HG03175 (cell line): ENCODE results near the gene CAPS.
"Not testable (repeated sequence)": the region's sequence is repeated elsewhere in the genome, so short reads cannot be mapped to it uniquely, and the experiment has no call there.

Source experiments
- ATAC-seq: cut with Tn5 transposase; IDR thresholded peaks from one replicate; pipeline ENCODE4 v1.9.1; 2021; ENCODE audit warnings: mild to moderate bottlenecking, moderate library complexity; ENCODE audit not compliant: unreplicated experiment

The CAPS gene

DNA sequence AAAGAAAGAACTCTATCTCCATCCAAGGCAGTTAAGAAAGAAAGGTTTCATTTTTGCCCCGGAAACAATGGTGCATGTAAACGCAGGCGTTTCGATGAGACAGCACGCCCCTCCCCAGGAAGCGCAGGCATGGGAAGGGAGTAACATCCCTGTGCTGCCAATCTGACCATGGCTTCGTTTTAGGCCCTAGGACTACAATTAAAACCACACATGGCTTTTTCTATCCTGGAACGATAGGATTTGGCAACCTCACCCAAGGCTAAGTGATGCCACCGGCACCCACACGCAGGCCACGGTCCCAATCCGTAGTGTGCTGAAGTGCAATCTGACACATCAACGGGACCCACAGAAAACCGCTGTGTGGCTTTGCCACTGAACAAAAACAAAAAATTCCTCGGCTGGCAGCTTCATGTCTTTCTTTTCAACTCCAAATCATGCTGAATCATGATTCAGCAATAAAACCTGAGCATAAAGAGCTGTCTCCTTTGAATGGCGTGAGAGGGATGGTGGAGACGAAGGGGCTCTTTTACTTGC, 39.7 kb downstream of the CAPS start:
- no peak for ATAC-seq

DNA sequence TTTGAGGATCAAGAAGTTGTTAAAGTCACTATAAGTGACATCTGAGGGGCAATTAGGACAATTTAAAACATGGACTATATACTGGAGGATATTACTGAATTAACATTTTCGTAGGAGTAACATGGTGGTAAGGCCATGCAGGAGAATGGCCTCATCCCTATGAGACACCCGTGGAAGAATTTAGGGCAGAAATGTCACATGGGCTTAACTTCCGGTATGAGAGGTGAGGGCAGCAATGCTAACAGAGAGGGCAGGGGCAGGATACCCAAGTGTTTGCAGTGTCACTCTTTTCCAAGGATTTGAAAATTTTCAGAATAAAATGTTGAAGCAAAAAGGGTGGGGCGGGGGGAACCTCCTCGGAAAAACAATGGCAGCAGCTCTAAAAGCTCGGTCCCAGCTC, 40.2 kb downstream of the CAPS start:
- ATAC-seq = no peak

DNA sequence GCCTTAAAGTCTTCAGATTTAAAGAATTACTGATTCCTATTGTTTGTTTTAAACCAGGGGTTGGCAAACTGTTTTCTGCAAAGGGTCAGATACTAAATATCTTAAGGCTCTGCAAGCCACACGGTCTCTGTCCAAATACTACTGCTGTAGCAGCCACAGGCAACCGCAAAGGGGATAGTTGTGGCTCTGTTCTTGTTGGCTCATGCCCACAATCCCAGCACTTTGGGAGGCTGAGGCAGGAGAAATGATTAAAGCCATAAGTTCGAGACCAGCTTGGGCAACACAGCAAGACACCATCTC, 41.5 kb downstream of the CAPS start:
- no peak for ATAC-seq

DNA sequence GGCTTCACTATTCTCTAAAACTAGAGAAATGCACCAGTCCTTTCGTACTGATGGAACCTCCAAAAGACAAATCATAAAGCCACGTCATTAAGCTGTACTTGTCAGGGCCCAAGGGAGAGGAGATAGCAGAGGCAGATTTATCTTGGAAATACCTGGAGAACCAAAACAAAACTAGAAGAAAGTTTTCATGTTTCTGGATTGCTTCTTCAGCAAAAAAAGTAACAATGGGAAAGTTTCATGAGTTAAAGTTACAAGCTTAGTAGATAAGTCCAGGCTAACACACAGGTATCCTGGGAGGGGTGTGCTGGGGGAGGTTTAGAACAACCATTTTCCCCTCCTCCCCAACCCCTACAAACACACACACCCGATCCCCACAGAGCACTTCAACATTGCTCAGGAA, 42.3 kb downstream of the CAPS start:
- ATAC-seq = no peak

DNA sequence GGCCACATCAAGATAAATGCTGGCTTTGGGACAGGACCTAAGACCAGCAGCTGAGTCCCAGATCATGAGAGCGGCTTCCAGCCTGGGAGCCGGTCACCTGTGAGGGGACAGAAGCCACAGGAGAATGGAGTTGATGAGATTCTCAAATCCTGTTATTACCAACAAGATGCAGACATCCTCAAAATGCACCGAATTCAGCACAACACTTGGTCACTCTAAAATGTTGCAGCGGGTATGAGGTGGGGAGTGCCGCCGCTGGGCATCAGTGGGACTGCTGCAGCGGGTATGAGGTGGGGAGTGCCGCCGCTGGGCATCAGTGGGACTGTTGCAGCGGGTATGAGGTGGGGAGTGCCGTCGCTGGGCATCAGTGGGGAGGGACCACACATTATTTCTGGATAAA, 42.7 kb downstream of the CAPS start:
- no peak for ATAC-seq

DNA sequence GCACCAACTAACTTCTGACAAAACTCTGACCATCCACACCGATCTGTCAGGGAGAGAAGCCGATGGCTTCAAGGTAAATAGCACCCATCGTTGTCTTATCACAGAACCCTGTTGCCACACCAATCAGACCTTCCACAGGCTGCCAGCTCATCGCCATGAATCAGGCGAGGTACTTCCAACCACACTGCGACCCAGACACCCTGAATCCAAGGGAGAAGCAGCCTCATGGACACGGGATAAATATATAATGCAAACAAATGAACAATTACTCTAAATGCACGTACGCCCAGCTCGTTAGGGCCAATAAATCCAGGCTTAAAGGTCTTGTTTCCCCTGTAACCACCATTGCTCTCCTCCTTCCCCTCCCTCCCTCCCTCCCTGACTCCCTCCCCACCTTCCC, 43.1 kb downstream of the CAPS start:
- no peak for ATAC-seq

DNA sequence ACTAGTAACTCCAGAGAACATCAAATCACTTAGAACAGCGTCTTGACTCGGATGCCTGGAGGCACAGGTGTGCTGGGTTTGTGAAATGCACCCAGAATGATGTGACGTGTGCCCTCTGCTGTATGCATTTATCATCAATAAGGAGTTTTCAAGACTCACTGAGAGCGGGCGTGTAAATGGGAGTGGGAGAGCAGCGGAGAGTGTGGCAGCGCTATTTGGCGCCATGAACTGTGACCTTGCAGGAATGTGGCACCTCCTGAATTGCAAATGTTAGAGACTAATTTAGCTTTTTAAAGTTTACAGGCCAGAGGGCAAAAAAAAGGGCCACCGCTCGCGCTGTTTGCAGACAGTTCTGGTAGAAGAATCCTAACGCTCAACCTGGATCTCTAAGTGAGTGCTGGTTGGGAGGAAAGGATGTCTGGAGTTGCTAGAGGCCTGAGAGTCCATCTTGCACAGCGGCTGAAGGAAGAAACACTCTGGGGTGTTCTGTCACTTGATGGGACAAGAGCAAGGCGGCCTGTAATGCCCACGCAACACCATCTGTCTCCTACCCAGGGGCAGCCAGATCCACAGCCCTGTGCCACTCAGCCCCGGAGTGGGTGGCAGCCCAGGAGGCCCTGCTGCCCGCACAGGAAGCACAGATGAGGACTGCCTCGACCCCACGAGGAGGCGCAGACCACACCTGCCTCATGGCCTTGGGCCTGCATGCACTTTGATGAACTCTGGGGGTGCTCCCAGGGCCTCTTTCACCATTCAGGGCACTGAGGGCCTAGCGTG, 44.2 kb downstream of the CAPS start:
- no peak for ATAC-seq

DNA sequence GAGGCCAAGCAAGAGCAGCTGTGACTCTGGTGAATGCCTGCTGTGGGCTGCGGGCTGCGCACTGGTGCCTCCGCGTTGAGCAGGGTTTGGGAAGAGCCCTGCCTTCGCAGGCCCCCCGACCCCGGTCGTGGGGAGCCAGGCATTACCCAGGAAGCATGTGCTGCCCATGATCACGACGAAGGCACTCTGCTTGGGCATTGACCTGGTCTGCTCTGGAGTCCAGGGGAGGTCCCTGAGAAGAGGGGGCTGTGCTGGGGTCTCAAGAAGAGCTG, 44.7 kb downstream of the CAPS start:
- ATAC-seq = no peak

DNA sequence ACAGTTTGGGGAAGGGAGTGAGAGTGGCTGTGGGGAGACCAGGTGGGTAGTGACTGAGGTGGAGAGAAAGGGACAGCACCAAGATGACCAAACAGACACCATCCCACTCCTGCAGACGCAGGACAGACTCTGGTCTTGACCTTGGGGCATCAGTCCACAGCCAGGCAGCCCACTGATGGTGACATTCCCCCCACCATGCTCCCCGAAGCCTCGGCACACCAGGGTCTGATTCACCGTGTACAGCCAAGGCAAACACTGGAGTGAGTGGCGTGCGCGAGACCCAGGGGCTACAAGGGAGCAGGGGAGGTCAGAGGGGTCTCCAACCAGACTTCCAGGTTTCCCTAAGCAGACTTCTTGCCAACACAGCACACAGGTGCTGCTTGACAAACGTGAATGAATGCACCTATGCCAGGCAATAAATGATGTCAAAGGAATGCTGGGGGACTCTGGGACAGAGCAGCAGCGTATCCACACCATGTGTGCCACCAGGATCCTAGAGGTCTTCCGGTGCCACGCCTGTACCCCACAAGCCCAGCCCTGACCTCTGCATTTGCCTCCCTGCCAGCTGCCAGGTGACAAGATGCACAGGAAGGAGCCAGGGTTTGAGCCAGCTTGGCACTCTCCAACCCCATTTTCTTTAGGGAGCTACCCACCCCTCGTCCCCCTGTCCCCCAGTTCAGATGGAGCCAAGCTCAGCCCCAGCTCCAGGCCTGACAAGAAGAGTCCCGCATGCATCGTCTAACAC, 45.4 kb downstream of the CAPS start:
- no peak for ATAC-seq

DNA sequence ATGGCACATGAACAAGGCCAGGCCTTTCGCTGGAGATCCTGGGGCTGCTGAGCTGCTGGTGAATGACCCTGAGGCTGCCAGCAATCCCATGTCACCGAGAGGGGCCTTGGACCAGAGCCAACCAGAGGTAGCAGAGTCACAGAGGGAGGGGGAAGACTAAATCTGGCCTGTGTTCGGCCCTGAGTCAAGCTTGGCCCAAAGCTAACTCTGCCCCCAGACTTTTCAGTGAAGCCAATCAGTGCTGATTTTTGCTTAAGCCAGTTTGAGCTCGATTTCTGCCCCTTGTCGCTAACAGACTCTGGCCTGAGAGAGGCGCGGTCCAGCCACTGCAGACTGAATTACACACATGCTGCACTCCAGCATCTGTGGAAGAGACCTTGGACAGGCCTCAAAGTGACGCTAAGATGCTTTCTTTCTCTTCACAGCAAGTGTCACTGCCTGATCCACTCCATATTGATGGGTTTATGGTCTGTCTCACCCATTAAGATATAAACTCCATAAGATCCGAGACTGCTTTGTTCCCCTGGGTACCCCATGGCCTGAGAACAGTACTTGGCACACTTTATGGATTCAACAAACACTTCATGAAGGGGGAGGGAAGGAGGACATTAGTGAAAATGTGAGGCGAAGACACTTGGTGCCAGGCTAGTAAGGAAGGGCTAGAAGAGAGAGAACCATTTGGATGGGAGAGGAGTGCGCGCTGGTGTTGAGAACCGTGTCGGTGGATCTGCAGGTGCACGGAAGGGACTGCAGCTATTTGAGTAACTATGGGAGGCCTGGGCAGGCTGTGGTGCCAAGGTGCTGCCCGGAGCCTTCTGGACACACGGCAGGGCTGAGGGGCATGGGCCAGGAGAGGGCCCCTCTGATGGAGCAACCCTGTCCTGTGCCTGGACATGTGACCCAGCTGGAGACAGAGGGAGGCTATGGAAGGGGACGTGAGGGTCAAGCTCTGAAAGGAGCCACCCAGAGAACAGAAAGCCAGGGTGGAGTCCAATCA, 46.2 kb downstream of the CAPS start:
- no peak for ATAC-seq

DNA sequence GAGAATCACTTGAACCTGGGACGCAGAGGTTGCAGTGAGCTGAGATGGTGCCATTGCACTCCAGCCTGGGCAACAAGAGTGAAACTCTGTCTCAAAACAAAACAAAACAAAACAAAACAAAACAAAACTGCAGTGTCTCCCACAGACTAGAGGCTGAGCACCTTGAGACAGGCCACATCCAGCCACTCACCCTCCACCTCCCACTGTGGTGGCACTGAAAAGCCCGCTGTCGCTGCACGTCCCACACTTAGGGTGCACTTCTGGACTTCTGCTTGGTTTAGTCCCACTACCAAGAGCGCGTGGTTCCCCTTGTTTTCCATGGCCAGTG, 47.6 kb downstream of the CAPS start:
- peak; percentile 36 for ATAC-seq

DNA sequence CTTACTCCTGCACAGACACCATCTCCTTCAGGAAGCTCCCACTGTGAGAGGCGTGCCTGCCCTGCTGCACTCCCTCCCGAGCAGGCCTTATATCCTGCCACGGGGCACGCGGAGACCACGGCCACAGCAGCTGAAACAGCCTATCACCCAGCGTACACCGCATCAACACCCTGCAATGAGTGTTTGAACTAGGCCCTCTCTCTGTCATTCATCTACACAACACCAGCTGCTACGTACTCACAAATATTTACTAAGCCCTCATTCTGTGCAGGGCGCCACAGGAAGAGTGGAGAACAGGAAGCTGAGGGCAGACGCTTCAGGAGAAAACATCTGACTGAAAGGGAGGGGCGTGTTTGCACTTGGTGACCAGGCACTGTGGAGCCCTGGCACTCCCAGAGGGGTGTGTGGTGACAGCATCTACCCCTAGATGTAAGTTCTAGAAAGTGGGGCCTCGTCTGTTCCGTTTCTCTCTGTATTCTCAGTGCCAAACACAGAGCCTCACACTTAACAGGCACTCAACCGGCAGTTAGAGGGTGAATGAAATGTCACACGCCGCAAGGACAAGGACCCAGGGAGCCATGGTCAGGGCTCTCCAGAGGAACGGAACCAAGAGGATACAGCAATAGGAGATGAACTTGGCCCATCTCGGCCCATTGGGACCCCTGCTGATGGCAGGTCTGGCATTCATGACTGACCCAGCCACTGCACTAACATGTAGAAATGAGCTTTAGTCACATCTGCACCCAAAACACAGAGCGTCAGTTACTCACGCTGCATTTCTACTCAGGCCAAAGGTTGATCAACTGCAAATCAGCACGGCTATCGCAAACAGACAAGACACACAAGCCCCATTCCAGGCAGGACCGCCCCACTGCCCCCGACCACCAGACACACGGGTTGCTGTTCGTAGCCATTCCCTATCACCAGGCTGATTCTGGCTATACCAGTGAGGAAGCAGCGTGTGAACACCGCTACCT, 48.2 kb downstream of the CAPS start:
- ATAC-seq = peak; percentile 62

DNA sequence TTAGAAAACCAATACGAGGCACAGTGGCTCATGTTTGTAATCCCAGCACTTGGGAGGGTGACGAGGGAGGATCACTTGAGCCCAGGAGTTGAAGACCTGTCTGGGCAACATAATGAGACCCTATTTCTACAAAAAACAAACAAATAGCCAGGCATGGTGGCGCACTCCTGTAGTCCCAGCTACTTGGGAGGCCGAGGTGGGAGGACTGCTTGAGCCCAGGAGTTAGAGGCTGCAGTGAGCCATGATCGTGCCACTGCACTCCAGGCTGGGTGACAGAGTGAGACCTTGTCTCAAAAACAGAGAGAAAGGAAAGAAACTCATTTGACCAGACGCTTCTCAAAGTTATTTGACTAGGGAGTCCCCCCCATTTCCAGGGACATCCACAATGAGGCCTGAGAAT, 49.2 kb downstream of the CAPS start:
- ATAC-seq = not testable (repeated sequence)

DNA sequence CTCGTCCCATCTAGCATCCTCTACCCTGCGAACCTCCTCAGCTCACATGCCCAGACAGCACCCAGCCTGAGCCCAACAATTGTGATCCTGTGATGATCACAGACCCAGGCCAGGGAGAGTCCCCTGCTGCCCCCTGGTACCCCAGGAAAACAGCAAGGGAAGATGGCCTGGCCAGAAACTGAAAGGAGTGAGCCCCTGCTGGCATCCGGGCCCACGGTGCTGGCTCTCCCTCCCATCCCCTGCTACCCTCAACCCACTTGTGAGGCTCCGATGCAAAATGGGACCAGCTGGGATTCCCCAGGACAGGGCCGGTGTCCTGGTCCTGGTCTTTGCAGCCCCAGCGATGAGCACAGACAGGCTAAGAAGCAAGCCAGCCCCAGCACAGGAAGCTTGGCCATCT, 49.8 kb downstream of the CAPS start:
- ATAC-seq = no peak

DNA sequence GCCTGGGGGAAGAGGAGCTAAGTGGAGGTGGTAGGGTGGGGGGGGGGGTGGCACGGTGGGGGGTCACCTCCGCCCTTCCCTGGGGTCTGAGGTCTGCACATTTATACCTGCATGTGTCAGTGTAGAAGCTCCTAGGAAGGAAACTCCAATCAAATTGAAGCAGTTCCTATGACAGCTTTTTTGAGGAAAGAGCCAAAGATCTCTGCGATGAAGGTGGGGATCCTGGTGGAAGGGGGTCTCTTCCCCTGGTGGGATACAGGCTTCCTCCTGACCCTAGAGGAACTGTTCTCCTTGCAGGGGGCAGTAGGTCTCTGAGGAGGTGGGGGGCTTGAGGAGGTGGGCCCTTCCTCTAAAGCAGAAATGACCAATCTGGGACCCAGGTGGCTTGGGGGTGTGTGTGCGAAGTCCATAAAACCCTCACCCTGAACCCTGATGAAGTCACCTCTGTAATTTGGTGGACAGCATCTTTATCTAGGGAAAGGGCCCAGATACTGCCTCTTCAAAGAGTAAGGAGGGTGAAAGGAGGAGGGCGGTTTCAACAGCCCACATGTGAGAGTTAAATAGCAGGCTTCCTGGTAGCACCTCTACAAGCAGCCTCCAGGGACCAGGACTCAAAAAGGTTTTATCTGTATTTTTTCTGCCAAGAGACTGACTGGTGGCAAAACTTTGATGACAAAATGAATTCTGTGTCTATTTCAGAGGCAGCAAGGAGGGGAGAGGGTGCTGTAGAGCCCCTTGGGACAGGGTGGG, 50.9 kb downstream of the CAPS start:
- no peak for ATAC-seq
